IMR-90 (cell line): ENCODE data around the gene SLC39A2. TPM values are rescaled to one million over a fixed set of nuclear protein-coding genes. Genes with fewer than 3 reads are reported as not detected.

Source experiments
- ATAC-seq: fragments of 200-7000 bp; cut with Tn5 transposase; 2 replicates; pipeline ENCODE4 v1.9.1; 2020; ENCODE audit warnings: low read depth, mild to moderate bottlenecking, moderate library complexity
- BruUV-seq: library from RNA; stranded (reverse); fragments of 400-500 nt; replicated peaks from 2 replicates; lab custom pipeline; 2021; lab: Mats Ljungman, UMichigan
- CTCF ChIA-PET: fragments of 300-600 bp; formaldehyde crosslinking; extraction: SDS; loops from one replicate; lab custom pipeline; 2021; ENCODE audit warnings: antibody characterized with exemption; lab: Yijun Ruan, JAX
- POLR2A ChIA-PET: fragments of 300-600 bp; sonication (Branson Sonifier 250); formaldehyde crosslinking; loops from one replicate; lab custom pipeline; 2022; ENCODE audit warnings: antibody characterized with exemption; ENCODE audit not compliant: unreplicated experiment; lab: Charles Lee
- DNase-seq: peaks from one replicate; pipeline ENCODE4 v3.0.0; 2013
- H2AFZ ChIP-seq: replicated peaks from 2 replicates; pipeline ENCODE3; 2013; ENCODE audit warnings: low read length, mild to moderate bottlenecking; ENCODE audit not compliant: poor library complexity
- H2AK5ac ChIP-seq: 2 replicates; pipeline ENCODE4 v1.6.1; 2013; ENCODE audit warnings: low read depth, low read length, inconsistent platforms
- H2AK9ac ChIP-seq: replicated peaks from 2 replicates; pipeline ENCODE3; 2013; ENCODE audit warnings: mild to moderate bottlenecking, low read depth, low read length, moderate library complexity; ENCODE audit not compliant: poor library complexity
- H2BK120ac ChIP-seq: 2 replicates; pipeline ENCODE4 v1.6.1; 2013; ENCODE audit warnings: low read depth, low read length, inconsistent platforms
- H2BK15ac ChIP-seq: 3 replicates; pipeline ENCODE4 v1.6.1; 2013; ENCODE audit warnings: low read depth, low read length, inconsistent platforms
- H2BK20ac ChIP-seq: 2 replicates; pipeline ENCODE4 v1.6.1; 2013; ENCODE audit warnings: low read depth, mild to moderate bottlenecking, inconsistent platforms, low read length, moderate library complexity
- H2BK5ac ChIP-seq: 2 replicates; pipeline ENCODE4 v1.6.1; 2013; ENCODE audit warnings: mild to moderate bottlenecking, low read depth, low read length, inconsistent platforms; ENCODE audit not compliant: poor library complexity, severe bottlenecking
- H3K14ac ChIP-seq: replicated peaks from 2 replicates; pipeline ENCODE4 v1.6.1; 2013; ENCODE audit warnings: low read depth, low read length, inconsistent platforms
- H3K18ac ChIP-seq: 2 replicates; pipeline ENCODE4 v1.6.1; 2013; ENCODE audit warnings: low read depth, low read length, control low read depth
- H3K23ac ChIP-seq: 2 replicates; pipeline ENCODE4 v1.6.1; 2013; ENCODE audit warnings: low read depth, low read length, inconsistent platforms
- H3K27ac ChIP-seq: 2 replicates; pipeline ENCODE4 v1.5.1; 2013; ENCODE audit warnings: mild to moderate bottlenecking, control low read depth, low read length; ENCODE audit not compliant: insufficient read depth
- H3K27me3 ChIP-seq: 2 replicates; pipeline ENCODE4 v1.6.1; 2013; ENCODE audit warnings: low read length; ENCODE audit not compliant: control insufficient read depth, insufficient read depth
- H3K36me3 ChIP-seq: 2 replicates; pipeline ENCODE4 v1.6.1; 2013; ENCODE audit warnings: low read length, mixed read lengths; ENCODE audit not compliant: control insufficient read depth, insufficient read depth
- H3K4ac ChIP-seq: 2 replicates; pipeline ENCODE4 v1.6.1; 2013; ENCODE audit warnings: low read depth, low read length, inconsistent platforms
- H3K4me1 ChIP-seq: 2 replicates; pipeline ENCODE4 v1.6.1; 2013; ENCODE audit warnings: low read length, mixed read lengths; ENCODE audit not compliant: control insufficient read depth, insufficient read depth
- H3K4me2 ChIP-seq: 2 replicates; pipeline ENCODE4 v1.6.1; 2013; ENCODE audit warnings: low read depth, mild to moderate bottlenecking, control low read depth, low read length, moderate library complexity
- H3K4me3 ChIP-seq: 2 replicates; pipeline ENCODE4 v1.5.1; 2013; ENCODE audit warnings: low read depth, mild to moderate bottlenecking, control low read depth, low read length, moderate library complexity; ENCODE audit not compliant: insufficient read depth
- H3K56ac ChIP-seq: 2 replicates; pipeline ENCODE4 v1.6.1; 2013; ENCODE audit warnings: low read length, inconsistent platforms; ENCODE audit not compliant: insufficient read depth; ENCODE audit errors: extremely low read depth
- H3K79me1 ChIP-seq, 2 experiments: 2 replicates each; pipeline ENCODE4 v1.6.1; 2013; ENCODE audit warnings: low read length in 2 of 2, inconsistent platforms in 1 of 2, low read depth in 1 of 2
- H3K9ac ChIP-seq: 2 replicates; pipeline ENCODE4 v1.6.1; 2013; ENCODE audit warnings: low read depth, low read length, control low read depth
- H3K9me1 ChIP-seq: 2 replicates; pipeline ENCODE4 v1.6.1; 2013; ENCODE audit warnings: low read length, inconsistent platforms; ENCODE audit not compliant: insufficient read depth
- H3K9me3 ChIP-seq: 2 replicates; pipeline ENCODE4 v1.6.1; 2013; ENCODE audit warnings: low read length; ENCODE audit not compliant: control insufficient read depth, insufficient read depth
- H4K20me1 ChIP-seq: 2 replicates; pipeline ENCODE4 v1.6.1; 2013; ENCODE audit warnings: low read length, inconsistent platforms; ENCODE audit not compliant: insufficient read depth
- H4K5ac ChIP-seq: 2 replicates; pipeline ENCODE4 v1.6.1; 2013; ENCODE audit warnings: mild to moderate bottlenecking, low read depth, low read length, control low read depth
- H4K8ac ChIP-seq, 2 experiments: 2 replicates each; pipeline ENCODE4 v1.6.1; 2013; ENCODE audit warnings: low read depth in 2 of 2, low read length in 2 of 2, control low read depth in 1 of 2, inconsistent platforms in 1 of 2
- H4K91ac ChIP-seq: 2 replicates; pipeline ENCODE4 v1.6.1; 2013; ENCODE audit warnings: low read depth, low read length, inconsistent platforms; ENCODE audit not compliant: insufficient read depth
- BHLHE40 ChIP-seq: fragments of 150-350 bp; IDR thresholded peaks from 2 replicates; pipeline ENCODE4 v1.6.1; 2016; ENCODE audit warnings: mild to moderate bottlenecking, low read depth, low read length
- CEBPB ChIP-seq: IDR thresholded peaks from 2 replicates; pipeline ENCODE4 v1.6.1; 2012; ENCODE audit warnings: low read depth, low read length, improper control_type of control experiment
- CHD1 ChIP-seq: IDR thresholded peaks from 2 replicates; pipeline ENCODE4 v1.6.1; 2012; ENCODE audit warnings: low read depth, low read length, improper control_type of control experiment
- CTCF ChIP-seq: conservative IDR thresholded peaks from 2 replicates; pipeline ENCODE4 v1.5.1; 2012; ENCODE audit warnings: mild to moderate bottlenecking, low read depth, low read length, improper control_type of control experiment
- ELK1 ChIP-seq: fragments of 150-350 bp; IDR thresholded peaks from 2 replicates; pipeline ENCODE4 v1.6.1; 2016; ENCODE audit warnings: low read depth, mild to moderate bottlenecking, low read length, moderate library complexity, borderline replicate concordance
- FOS ChIP-seq: fragments of 150-350 bp; IDR thresholded peaks from 2 replicates; pipeline ENCODE4 v1.6.1; 2016; ENCODE audit warnings: low read depth, low read length
- MAFK ChIP-seq: IDR thresholded peaks from 2 replicates; pipeline ENCODE4 v1.6.1; 2012; ENCODE audit warnings: low read depth, low read length, improper control_type of control experiment
- MAZ ChIP-seq: IDR thresholded peaks from 2 replicates; pipeline ENCODE4 v1.6.1; 2012; ENCODE audit warnings: low read depth, mild to moderate bottlenecking, low read length, improper control_type of control experiment, moderate library complexity, borderline replicate concordance
- NFE2L2 ChIP-seq: fragments of 150-350 bp; IDR thresholded peaks from 2 replicates; pipeline ENCODE4 v1.6.1; 2016; ENCODE audit warnings: low read depth, mild to moderate bottlenecking, low read length
- POLR2A ChIP-seq: IDR thresholded peaks from 2 replicates; pipeline ENCODE4 v1.6.1; 2012; ENCODE audit warnings: mild to moderate bottlenecking, low read depth, low read length
- RAD21 ChIP-seq: IDR thresholded peaks from 2 replicates; pipeline ENCODE4 v1.6.1; 2012; ENCODE audit warnings: low read length, improper control_type of control experiment
- RCOR1 ChIP-seq: IDR thresholded peaks from 2 replicates; pipeline ENCODE4 v1.6.1; 2012; ENCODE audit warnings: mild to moderate bottlenecking, low read length, improper control_type of control experiment; ENCODE audit not compliant: insufficient replicate concordance
- RFX5 ChIP-seq: IDR thresholded peaks from 2 replicates; pipeline ENCODE4 v1.8.0; 2012; ENCODE audit warnings: low read depth, mild to moderate bottlenecking, low read length, moderate library complexity
- SMC3 ChIP-seq: fragments of 150-350 bp; IDR thresholded peaks from 2 replicates; pipeline ENCODE4 v1.6.1; 2016; ENCODE audit warnings: low read depth, mild to moderate bottlenecking, antibody characterized with exemption, low read length, moderate library complexity
- USF2 ChIP-seq: fragments of 150-350 bp; IDR thresholded peaks from 2 replicates; pipeline ENCODE4 v1.6.1; 2017; ENCODE audit warnings: mild to moderate bottlenecking, antibody characterized with exemption, low read length, low read depth
- WGBS, 2 experiments: methylation state at CpG; one replicate each; pipeline versions ENCODE4 v1.1.5 to v1.1.7; 2013; ENCODE audit warnings: missing lambda C conversion rate in 2 of 2; ENCODE audit not compliant: insufficient read length in 1 of 2; ENCODE audit errors: extremely low coverage in 2 of 2; 5-methylcytosine and 5-hydroxymethylcytosine counted together
- dilution Hi-C: fragments of 300-500 bp; cut with HindIII; formaldehyde crosslinking; loops from one replicate; pipeline ENCODE4 v1.14.3; 2018; ENCODE audit warnings: low sequenced_read_pairs; ENCODE audit not compliant: unreplicated experiment
- in situ Hi-C: fragments of 300-500 bp; cut with MboI; formaldehyde crosslinking; loops from 3 replicates; pipeline ENCODE4 v1.14.3; 2019; ENCODE audit warnings: low sequenced_read_pairs, inconsistent platforms, mixed read lengths
- intact Hi-C: fragments of 100-400 bp; cut with micrococcal nuclease; formaldehyde crosslinking; loops from 2 replicates; pipeline ENCODE4 v1.10.0; 2022
- polyA plus RNA-seq, 3 experiments: library from polyadenylated mRNA; depleted of rRNA; stranded (reverse); fragments of >200 nt; gene quantifications; 2 replicates each; pipeline ENCODE4 v1.2.3, GENCODE V29; 2012; ENCODE audit warnings: low replicate concordance in 1 of 3
- total RNA-seq: library from RNA; depleted of rRNA; stranded (reverse); fragments of >200 nt; gene quantifications from 2 replicates; pipeline ENCODE4 v1.2.3, GENCODE V29; 2012

The SLC39A2 gene
- total and polyA plus RNA-seq, 2 of the 4 experiments (the other 2 are of a cell fraction), result not detected

- no peak overlapping the region for H2BK120ac ChIP-seq
- H3K9me3 ChIP-seq, result no peaks in the 10 kb centered on the region
- H3K14ac ChIP-seq, result no peak overlapping the region
- no peaks in the 10 kb centered on the region for H3K36me3 ChIP-seq
- no peak overlapping the region for H2BK5ac ChIP-seq
- H3K9ac ChIP-seq, result no peak overlapping the region
- no peak overlapping the region for H3K4me3 ChIP-seq
- ChIA-PET POLR2A (no interaction called here), CTCF (no interaction called here)
- no peak overlapping the region for H2BK15ac ChIP-seq
- no peak overlapping the region for H4K8ac ChIP-seq
- no peak overlapping the region for H2AK9ac ChIP-seq
- dilution Hi-C loops, result no loop called here
- no peak overlapping the region for H3K18ac ChIP-seq
- peaks cover 4% of the 10 kb centered on the region; the same call in 1 of the 2 replicates for H3K4me1 ChIP-seq
- DNase-seq (no peak), ATAC-seq (no peak)
- no peak overlapping the region for H3K4me2 ChIP-seq
- no peak overlapping the region for H4K91ac ChIP-seq
- no peak overlapping the region for H2AK5ac ChIP-seq
- H2BK20ac ChIP-seq, result no peak overlapping the region
- H3K4ac ChIP-seq, result no peak overlapping the region
- H3K27ac ChIP-seq, result no peak overlapping the region
- no peak overlapping the region for H4K5ac ChIP-seq
- no peaks in the 10 kb centered on the region for H4K20me1 ChIP-seq
- H3K9me1 ChIP-seq, result no peaks in the 10 kb centered on the region
- no TSS peak for BruUV-seq
- WGBS, 2 experiments, result no CpG with 5 or more reads among the region's 3 CpGs
- intact Hi-C loops, result no loop called here
- no peak overlapping the region for H2AFZ ChIP-seq
- TF ChIP-seq BHLHE40, result no peak
- TF ChIP-seq FOS, result no peak
- TF ChIP-seq MAZ, result no peak
- no peak for TF ChIP-seq RCOR1
- no peak for TF ChIP-seq POLR2A
- TF ChIP-seq CEBPB, result no peak
- no peak for TF ChIP-seq RFX5
- no peak for TF ChIP-seq USF2
- TF ChIP-seq ELK1, result no peak
- no peak for TF ChIP-seq CHD1
- TF ChIP-seq MAFK, result no peak
- no peak for TF ChIP-seq NFE2L2
- TF ChIP-seq SMC3, result no peak
- TF ChIP-seq CTCF, result no peak
- no peak for TF ChIP-seq RAD21
- H3K79me1 ChIP-seq, result no peaks in the 10 kb centered on the region
- in situ Hi-C loops, result no loop called here
- no peak overlapping the region for H3K56ac ChIP-seq
- H3K27me3 ChIP-seq, result peaks cover 4% of the 10 kb centered on the region
- no peak overlapping the region for H3K23ac ChIP-seq
These were observed 51.5 kb downstream of the SLC39A2 start for GRCh38 chr14:21050597-21050996.
